ENCODE data around the gene RGS16. TPM values are rescaled to one million over a fixed set of nuclear protein-coding genes. Genes with fewer than 3 reads are reported as not detected.

Gene RGS16
- total and polyA plus RNA-seq, 9 of the 15 experiments (the other 6 are each of a cell fraction or from before 2014, with no cell fraction given), result 0.07 to 0.55 (median 0.36) TPM

GRCh38 chr1:182549346-182549745, 54.8 kb downstream of the RGS16 start:
- Histone ChIP-seq H3K36me3 (ENCODE audit: control insufficient read depth, insufficient read depth, low read length) (no peaks in the 10 kb centered on the region), H3K79me2 (ENCODE audit: control insufficient read depth, insufficient read depth, low read length) (no peaks in the 10 kb centered on the region), H3K27me3 (ENCODE audit: control insufficient read depth in 2 of 2, insufficient read depth in 2 of 2, low read length in 2 of 2) (peaks cover 0 to 21% of the 10 kb centered on the region in 2 experiments; a peak in 4 of 5 replicates), H2AFZ (ENCODE audit: low read depth, low read length) (no peak overlapping the region), H3K4me2 (ENCODE audit: insufficient read depth, low read length) (no peak overlapping the region), H3K9me3 (replicated peaks; ENCODE audit: control insufficient read depth, insufficient read depth, low read depth, low read length) (no peaks in the 10 kb centered on the region), H3K4me1 (replicated peaks in 1 of 2; ENCODE audit: control insufficient read depth in 2 of 2, insufficient read depth in 2 of 2, low read length in 2 of 2) (no peaks in the 10 kb centered on the region), H3K9me1 (ENCODE audit: control insufficient read depth, insufficient read depth, low read length) (no peaks in the 10 kb centered on the region), H3K9ac (ENCODE audit: insufficient read depth in 1 of 2, low read depth in 2 of 2, low read length in 2 of 2) (no peak overlapping the region), H3K27ac (ENCODE audit: extremely low read depth, low read depth, low read length) (no peak overlapping the region), H4K20me1 (replicated peaks; ENCODE audit: control insufficient read depth, insufficient read depth, low read length) (no peaks in the 10 kb centered on the region), H3K4me3 (no peak overlapping the region)
- POLR2A ChIA-PET, result interaction anchor here (0.7 to 1.1 kb wide), 2 partner anchors 57 to 1206 kb away, joined by 3 read pairs; no protein-coding TSS in a partner anchor
- DNase-seq (ENCODE audit: extremely low read depth in 1 of 4, low spot score in 3 of 4) (no peak), ATAC-seq (no peak), FAIRE-seq (no peak)
- intact Hi-C loops (cut with micrococcal nuclease) (no loop called here), in situ Hi-C loops (cut with MboI) (no loop called here)
- BruUV-seq (replicated peaks), result no TSS peak
- no peak for TF ChIP-seq ZNF76 (CRISPR knock-in tag; IDR thresholded peaks at IDR 0.05; ENCODE audit: borderline replicate concordance)
- TF ChIP-seq TFE3 (CRISPR knock-in tag; IDR thresholded peaks at IDR 0.05), result peak; percentile 48
- no peak for TF ChIP-seq SETDB1 (IDR thresholded peaks at IDR 0.05; ENCODE audit: low read length)
- CTCF ChIA-PET (ENCODE audit: low intra/inter-chr PET ratio), result no interaction called here

Small RNA genes lying within 50 kb of the gene (small RNA-seq; reads per million reads assigned to genes)
- not detected for gene RF00017

Other genes with a start within 250 kb of the RGS16 start
- 1,168 and 1,338 TPM in 2 replicates for gene GLUL, start 212.6 kb downstream of the RGS16 start, total RNA-seq (2014; rRNA removed)
- gene GLUL, start 212.6 kb downstream of the RGS16 start, total RNA-seq (2014; rRNA removed; fragmentation: Illumina TruSeq; extraction: Trizol), result 978 and 1,172 TPM in 2 replicates
- 1,097 and 1,128 TPM in 2 replicates for gene GLUL, start 212.6 kb downstream of the RGS16 start, total RNA-seq (2015; rRNA removed; fragmentation: Illumina TruSeq; extraction: Trizol)
- gene GLUL, start 212.6 kb downstream of the RGS16 start, total RNA-seq (2021), result 1,495 and 1,708 TPM in 2 replicates
- gene GLUL, start 212.6 kb downstream of the RGS16 start, polyA plus RNA-seq (2011; rRNA removed), result 1,124 and 1,949 TPM in 2 replicates
- gene GLUL, start 212.6 kb downstream of the RGS16 start, polyA plus RNA-seq (2014; fragmentation: Illumina TruSeq; extraction: Trizol), result 1,620 and 1,897 TPM in 2 replicates
- 1,000 to 10,000 TPM; 3,526 to 4,222 TPM for gene GLUL, start 212.6 kb downstream of the RGS16 start, polyA plus RNA-seq (2014; fragmentation: Nextera tagmentation; extraction: Ambion mirVana)
- gene GLUL, start 212.6 kb downstream of the RGS16 start, polyA plus RNA-seq (2014; rRNA removed), result 1,054 and 1,088 TPM in 2 replicates
- not detected in 2 replicates for gene TEDDM1, start 203.7 kb downstream of the RGS16 start, total RNA-seq (2014; rRNA removed)
- gene TEDDM1, start 203.7 kb downstream of the RGS16 start, total RNA-seq (2014; rRNA removed; fragmentation: Illumina TruSeq; extraction: Trizol), result not detected in 2 replicates
- gene TEDDM1, start 203.7 kb downstream of the RGS16 start, total RNA-seq (2015; rRNA removed; fragmentation: Illumina TruSeq; extraction: Trizol), result not detected in 2 replicates
- gene TEDDM1, start 203.7 kb downstream of the RGS16 start, total RNA-seq (2021), result not detected in 2 replicates
- not detected in 2 replicates for gene TEDDM1, start 203.7 kb downstream of the RGS16 start, polyA plus RNA-seq (2011; rRNA removed)
- gene TEDDM1, start 203.7 kb downstream of the RGS16 start, polyA plus RNA-seq (2014; fragmentation: Illumina TruSeq; extraction: Trizol), result not detected in 2 replicates
- gene TEDDM1, start 203.7 kb downstream of the RGS16 start, polyA plus RNA-seq (2014; fragmentation: Nextera tagmentation; extraction: Ambion mirVana), result not detected
- not detected in 2 replicates for gene TEDDM1, start 203.7 kb downstream of the RGS16 start, polyA plus RNA-seq (2014; rRNA removed)
- gene RGSL1, start 154.2 kb downstream of the RGS16 start, total RNA-seq (2014; rRNA removed), result not detected in 2 replicates
- gene RGSL1, start 154.2 kb downstream of the RGS16 start, total RNA-seq (2014; rRNA removed; fragmentation: Illumina TruSeq; extraction: Trizol), result not detected in 2 replicates
- gene RGSL1, start 154.2 kb downstream of the RGS16 start, total RNA-seq (2015; rRNA removed; fragmentation: Illumina TruSeq; extraction: Trizol), result not detected in 2 replicates
- gene RGSL1, start 154.2 kb downstream of the RGS16 start, total RNA-seq (2021), result not detected in 2 replicates
- not detected in 2 replicates for gene RGSL1, start 154.2 kb downstream of the RGS16 start, polyA plus RNA-seq (2011; rRNA removed)
- not detected in 2 replicates for gene RGSL1, start 154.2 kb downstream of the RGS16 start, polyA plus RNA-seq (2014; fragmentation: Illumina TruSeq; extraction: Trizol)
- not detected for gene RGSL1, start 154.2 kb downstream of the RGS16 start, polyA plus RNA-seq (2014; fragmentation: Nextera tagmentation; extraction: Ambion mirVana)
- gene RGSL1, start 154.2 kb downstream of the RGS16 start, polyA plus RNA-seq (2014; rRNA removed), result 0.03 TPM in 1 of 2 replicates, not detected in the other
- gene RNASEL, start 15.1 kb downstream of the RGS16 start, total RNA-seq (2014; rRNA removed), result 5.4 and 6.2 TPM in 2 replicates
- gene RNASEL, start 15.1 kb downstream of the RGS16 start, total RNA-seq (2014; rRNA removed; fragmentation: Illumina TruSeq; extraction: Trizol), result 8.6 and 8.7 TPM in 2 replicates
- 8.4 and 9.1 TPM in 2 replicates for gene RNASEL, start 15.1 kb downstream of the RGS16 start, total RNA-seq (2015; rRNA removed; fragmentation: Illumina TruSeq; extraction: Trizol)
- gene RNASEL, start 15.1 kb downstream of the RGS16 start, total RNA-seq (2021), result 5.4 and 5.7 TPM in 2 replicates
- gene RNASEL, start 15.1 kb downstream of the RGS16 start, polyA plus RNA-seq (2011; rRNA removed), result 4.2 and 8.6 TPM in 2 replicates
- 6.2 and 7.2 TPM in 2 replicates for gene RNASEL, start 15.1 kb downstream of the RGS16 start, polyA plus RNA-seq (2014; fragmentation: Illumina TruSeq; extraction: Trizol)
- 10 to 100 TPM in 1 of 2 experiments, 1 to 10 TPM in 1; 4.3 to 11.1 TPM for gene RNASEL, start 15.1 kb downstream of the RGS16 start, polyA plus RNA-seq (2014; fragmentation: Nextera tagmentation; extraction: Ambion mirVana)
- 5.1 and 5.6 TPM in 2 replicates for gene RNASEL, start 15.1 kb downstream of the RGS16 start, polyA plus RNA-seq (2014; rRNA removed)
- gene RGS8, start 80.2 kb upstream of the RGS16 start, total RNA-seq (2014; rRNA removed), result not detected in 2 replicates
- gene RGS8, start 80.2 kb upstream of the RGS16 start, total RNA-seq (2014; rRNA removed; fragmentation: Illumina TruSeq; extraction: Trizol), result not detected in 2 replicates
- gene RGS8, start 80.2 kb upstream of the RGS16 start, total RNA-seq (2015; rRNA removed; fragmentation: Illumina TruSeq; extraction: Trizol), result not detected in 2 replicates
- gene RGS8, start 80.2 kb upstream of the RGS16 start, total RNA-seq (2021), result not detected in 2 replicates
- not detected in 2 replicates for gene RGS8, start 80.2 kb upstream of the RGS16 start, polyA plus RNA-seq (2011; rRNA removed)
- not detected in 2 replicates for gene RGS8, start 80.2 kb upstream of the RGS16 start, polyA plus RNA-seq (2014; fragmentation: Illumina TruSeq; extraction: Trizol)
- not detected for gene RGS8, start 80.2 kb upstream of the RGS16 start, polyA plus RNA-seq (2014; fragmentation: Nextera tagmentation; extraction: Ambion mirVana)
- gene RGS8, start 80.2 kb upstream of the RGS16 start, polyA plus RNA-seq (2014; rRNA removed), result not detected in 2 replicates
- 7.3 and 9.9 TPM in 2 replicates for gene NPL, start 185.4 kb upstream of the RGS16 start, total RNA-seq (2014; rRNA removed)
- gene NPL, start 185.4 kb upstream of the RGS16 start, total RNA-seq (2014; rRNA removed; fragmentation: Illumina TruSeq; extraction: Trizol), result 13.4 and 17.9 TPM in 2 replicates
- gene NPL, start 185.4 kb upstream of the RGS16 start, total RNA-seq (2015; rRNA removed; fragmentation: Illumina TruSeq; extraction: Trizol), result 11.5 and 15.8 TPM in 2 replicates
- gene NPL, start 185.4 kb upstream of the RGS16 start, total RNA-seq (2021), result 14.3 and 15.0 TPM in 2 replicates
- gene NPL, start 185.4 kb upstream of the RGS16 start, polyA plus RNA-seq (2011; rRNA removed), result 8.8 and 10.2 TPM in 2 replicates
- 14.7 and 19.2 TPM in 2 replicates for gene NPL, start 185.4 kb upstream of the RGS16 start, polyA plus RNA-seq (2014; fragmentation: Illumina TruSeq; extraction: Trizol)
- gene NPL, start 185.4 kb upstream of the RGS16 start, polyA plus RNA-seq (2014; fragmentation: Nextera tagmentation; extraction: Ambion mirVana), result 10 to 100 TPM; 20.8 to 22.3 TPM
- gene NPL, start 185.4 kb upstream of the RGS16 start, polyA plus RNA-seq (2014; rRNA removed), result 14.0 and 14.2 TPM in 2 replicates
- 234 and 269 TPM in 2 replicates for gene DHX9, start 235.0 kb upstream of the RGS16 start, total RNA-seq (2014; rRNA removed)
- gene DHX9, start 235.0 kb upstream of the RGS16 start, total RNA-seq (2014; rRNA removed; fragmentation: Illumina TruSeq; extraction: Trizol), result 355 and 364 TPM in 2 replicates
- gene DHX9, start 235.0 kb upstream of the RGS16 start, total RNA-seq (2015; rRNA removed; fragmentation: Illumina TruSeq; extraction: Trizol), result 395 and 409 TPM in 2 replicates
- 329 and 341 TPM in 2 replicates for gene DHX9, start 235.0 kb upstream of the RGS16 start, total RNA-seq (2021)
- gene DHX9, start 235.0 kb upstream of the RGS16 start, polyA plus RNA-seq (2011; rRNA removed), result 241 and 373 TPM in 2 replicates
- gene DHX9, start 235.0 kb upstream of the RGS16 start, polyA plus RNA-seq (2014; fragmentation: Illumina TruSeq; extraction: Trizol), result 265 and 294 TPM in 2 replicates
- 100 to 1,000 TPM; 100 to 246 TPM for gene DHX9, start 235.0 kb upstream of the RGS16 start, polyA plus RNA-seq (2014; fragmentation: Nextera tagmentation; extraction: Ambion mirVana)
- gene DHX9, start 235.0 kb upstream of the RGS16 start, polyA plus RNA-seq (2014; rRNA removed), result 275 and 300 TPM in 2 replicates

All from K562 (cell line).